Measurements from ENCODE around the gene TNNC1. TPM values are rescaled to one million over a fixed set of nuclear protein-coding genes. Genes with fewer than 3 reads are reported as not detected.

TNNC1 gene
- total RNA-seq, 1 experiment from 2014 or later: not detected

GRCh38 chr3:52471371-52472238 lies 17.8 kb upstream of the TNNC1 start:
- TF ChIP-seq CTCF (conservative IDR thresholded peaks at IDR 0.05; ENCODE audit: low read depth, low read length) (no peak), EZH2 (IDR thresholded peaks at IDR 0.05; ENCODE audit: borderline replicate concordance, low read depth, low read length, poor library complexity, severe bottlenecking) (no peak)
- no peaks in the 10 kb centered on the region for H3K4me1 ChIP-seq (ENCODE audit: insufficient read depth, low read length, poor library complexity, severe bottlenecking)
- no TSS peak for BruUV-seq (replicated peaks)
- no peak for DNase-seq (ENCODE audit: low spot score)
- no peak overlapping the region for H3K4me3 ChIP-seq (ENCODE audit: low read depth, low read length, poor library complexity, severe bottlenecking)
- H3K36me3 ChIP-seq (ENCODE audit: insufficient read depth, low read length, poor library complexity, severe bottlenecking): peaks cover 5% of the 10 kb centered on the region
- no peaks in the 10 kb centered on the region for H3K9me3 ChIP-seq (ENCODE audit: low read depth, low read length, poor library complexity, severe bottlenecking)
- H3K27ac ChIP-seq (ENCODE audit: low read depth, low read length, poor library complexity, severe bottlenecking): no peak overlapping the region
- ChIA-PET CTCF (no interaction called here), POLR2A (ENCODE audit: low non-redundant PET) (no interaction called here)
- intact Hi-C loops (cut with micrococcal nuclease; ENCODE audit: unreplicated experiment): no loop called here
- no peaks in the 10 kb centered on the region for H3K27me3 ChIP-seq (replicated peaks; ENCODE audit: insufficient read depth, low read depth, low read length, poor library complexity)

- no peak for DNase-seq (ENCODE audit: low spot score)
- H3K36me3 ChIP-seq (ENCODE audit: insufficient read depth, low read length, poor library complexity, severe bottlenecking): peaks cover 5% of the 10 kb centered on the region
- BruUV-seq (replicated peaks): no TSS peak
- no peaks in the 10 kb centered on the region for H3K27me3 ChIP-seq (replicated peaks; ENCODE audit: insufficient read depth, low read depth, low read length, poor library complexity)
- ChIA-PET CTCF (no interaction called here), POLR2A (ENCODE audit: low non-redundant PET) (no interaction called here)
- no peak overlapping the region for H3K27ac ChIP-seq (ENCODE audit: low read depth, low read length, poor library complexity, severe bottlenecking)
- no peak overlapping the region for H3K4me3 ChIP-seq (ENCODE audit: low read depth, low read length, poor library complexity, severe bottlenecking)
- no peaks in the 10 kb centered on the region for H3K4me1 ChIP-seq (ENCODE audit: insufficient read depth, low read length, poor library complexity, severe bottlenecking)
- no peak for TF ChIP-seq CTCF (conservative IDR thresholded peaks at IDR 0.05; ENCODE audit: low read depth, low read length)
- TF ChIP-seq EZH2 (IDR thresholded peaks at IDR 0.05; ENCODE audit: borderline replicate concordance, low read depth, low read length, poor library complexity, severe bottlenecking): no peak
- no peaks in the 10 kb centered on the region for H3K9me3 ChIP-seq (ENCODE audit: low read depth, low read length, poor library complexity, severe bottlenecking)
- intact Hi-C loops (cut with micrococcal nuclease; ENCODE audit: unreplicated experiment): no loop called here
Observed at GRCh38 chr3:52470920-52471319, 17.1 kb upstream of the TNNC1 start.

GRCh38 chr3:52469001-52469400 lies 15.2 kb upstream of the TNNC1 start:
- TF ChIP-seq CTCF (conservative IDR thresholded peaks at IDR 0.05; ENCODE audit: low read depth, low read length): no peak
- no peak for TF ChIP-seq EZH2 (IDR thresholded peaks at IDR 0.05; ENCODE audit: borderline replicate concordance, low read depth, low read length, poor library complexity, severe bottlenecking)
- CTCF ChIA-PET: no interaction called here
- Histone ChIP-seq H3K27ac (ENCODE audit: low read depth, low read length, poor library complexity, severe bottlenecking) (no peak overlapping the region), H3K4me3 (ENCODE audit: low read depth, low read length, poor library complexity, severe bottlenecking) (no peak overlapping the region), H3K36me3 (ENCODE audit: insufficient read depth, low read length, poor library complexity, severe bottlenecking) (peaks cover 3% of the 10 kb centered on the region), H3K4me1 (ENCODE audit: insufficient read depth, low read length, poor library complexity, severe bottlenecking) (no peaks in the 10 kb centered on the region), H3K9me3 (ENCODE audit: low read depth, low read length, poor library complexity, severe bottlenecking) (no peaks in the 10 kb centered on the region), H3K27me3 (replicated peaks; ENCODE audit: insufficient read depth, low read depth, low read length, poor library complexity) (no peaks in the 10 kb centered on the region)
- no peak for DNase-seq (ENCODE audit: low spot score)
- POLR2A ChIA-PET (ENCODE audit: low non-redundant PET): no interaction called here
- intact Hi-C loops (cut with micrococcal nuclease; ENCODE audit: unreplicated experiment): no loop called here
- no TSS peak for BruUV-seq (replicated peaks)

Data from A673 (cell line).